Suprapubic skin (tissue), 4 donors: ENCODE measurements around the gene NMRK1.

Experiments used
- EP300 ChIP-seq: sonication (generic); formaldehyde crosslinking; IDR thresholded peaks from one replicate; pipeline ENCODE4 v1.6.1; 2017; ENCODE audit warnings: antibody characterized with exemption
- POLR2A ChIP-seq, 2 donors: fragments of 450-650 bp; IDR thresholded peaks; one replicate each; pipeline ENCODE4 v1.6.1; 2017; ENCODE audit warnings: antibody characterized with exemption in 2 of 2, mild to moderate bottlenecking in 2 of 2, moderate library complexity in 2 of 2
- POLR2AphosphoS5 ChIP-seq, 3 donors: sonication (generic); formaldehyde crosslinking; IDR thresholded peaks; one replicate each; pipeline ENCODE4 v1.6.1; 2017; ENCODE audit warnings: antibody characterized with exemption in 3 of 3
- TF ChIP-seq, protein P1 (sequence below), 2 donors: fragments of 200-600 bp in 1 of 2; fragments of 450-650 bp in 1 of 2; sonication (generic) in 1 of 2; IDR thresholded peaks; one replicate each; pipeline ENCODE4 v1.5.1; 2016 to 2019; ENCODE audit warnings: antibody characterized with exemption in 2 of 2, mild to moderate bottlenecking in 1 of 2, moderate library complexity in 1 of 2

DNA sequence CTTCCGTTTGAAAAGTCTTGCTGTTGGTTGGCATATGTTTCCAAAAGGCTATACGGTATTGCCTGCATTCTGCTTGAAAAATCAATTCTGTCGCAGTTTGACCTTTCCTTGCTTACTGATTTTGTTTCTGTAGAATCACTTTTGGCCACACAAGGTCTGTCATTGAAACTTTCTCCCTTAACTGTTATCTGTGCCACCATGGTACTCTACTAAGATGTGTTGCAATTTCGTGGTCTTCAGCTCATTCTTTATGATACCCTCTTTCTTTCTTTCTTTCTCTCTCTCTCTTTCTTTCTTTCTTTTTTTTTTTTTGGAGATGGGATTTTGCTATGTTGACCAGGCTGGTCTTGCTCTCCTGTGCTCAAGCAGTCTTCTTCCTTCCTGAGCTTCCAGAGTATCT is 4.8 kb upstream of the NMRK1 start:
- TF ChIP-seq, protein P1, sequence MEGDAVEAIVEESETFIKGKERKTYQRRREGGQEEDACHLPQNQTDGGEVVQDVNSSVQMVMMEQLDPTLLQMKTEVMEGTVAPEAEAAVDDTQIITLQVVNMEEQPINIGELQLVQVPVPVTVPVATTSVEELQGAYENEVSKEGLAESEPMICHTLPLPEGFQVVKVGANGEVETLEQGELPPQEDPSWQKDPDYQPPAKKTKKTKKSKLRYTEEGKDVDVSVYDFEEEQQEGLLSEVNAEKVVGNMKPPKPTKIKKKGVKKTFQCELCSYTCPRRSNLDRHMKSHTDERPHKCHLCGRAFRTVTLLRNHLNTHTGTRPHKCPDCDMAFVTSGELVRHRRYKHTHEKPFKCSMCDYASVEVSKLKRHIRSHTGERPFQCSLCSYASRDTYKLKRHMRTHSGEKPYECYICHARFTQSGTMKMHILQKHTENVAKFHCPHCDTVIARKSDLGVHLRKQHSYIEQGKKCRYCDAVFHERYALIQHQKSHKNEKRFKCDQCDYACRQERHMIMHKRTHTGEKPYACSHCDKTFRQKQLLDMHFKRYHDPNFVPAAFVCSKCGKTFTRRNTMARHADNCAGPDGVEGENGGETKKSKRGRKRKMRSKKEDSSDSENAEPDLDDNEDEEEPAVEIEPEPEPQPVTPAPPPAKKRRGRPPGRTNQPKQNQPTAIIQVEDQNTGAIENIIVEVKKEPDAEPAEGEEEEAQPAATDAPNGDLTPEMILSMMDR (IDR thresholded peaks at IDR 0.05) = no peak
- TF ChIP-seq EP300 (no peak), POLR2AphosphoS5 (IDR thresholded peaks at IDR 0.05) (no peak), POLR2A (IDR thresholded peaks at IDR 0.05) (no peak)
